HCT116 (cell line): Measurements from ENCODE around the gene ADCY2. TPM values are rescaled to one million over a fixed set of nuclear protein-coding genes. Genes with fewer than 3 reads are reported as not detected.

Source experiments
- ATAC-seq: fragments of 200-7000 bp; cut with Tn5 transposase; 2 replicates; pipeline ENCODE4 v1.9.1; 2020; ENCODE audit warnings: mild to moderate bottlenecking, moderate library complexity
- BruUV-seq: library from RNA; stranded (reverse); fragments of 400-500 nt; replicated peaks from 2 replicates; lab custom pipeline; 2021; lab: Mats Ljungman, UMichigan
- CTCF ChIA-PET: fragments of 300-600 bp; sonication (Branson Sonifier 250); formaldehyde crosslinking; loops from one replicate; lab custom pipeline; 2021; ENCODE audit warnings: antibody characterized with exemption; lab: Charles Lee
- POLR2A ChIA-PET: fragments of 300-600, 350-600 bp; sonication (Branson Sonifier 250); formaldehyde crosslinking; loops from one replicate; lab custom pipeline; 2021; ENCODE audit warnings: antibody characterized with exemption; lab: Charles Lee
- RAD21 ChIA-PET, 2 experiments: fragments of 300-600 bp; sonication (Branson Sonifier 250); formaldehyde crosslinking; loops; one replicate each; lab custom pipeline; 2023; ENCODE audit warnings: low total read pairs in 2 of 2; ENCODE audit not compliant: uncharacterized antibody in 2 of 2, unreplicated experiment in 2 of 2, low non-redundant PET in 1 of 2; lab: Charles Lee
- DNase-seq: peaks from one replicate; pipeline ENCODE4 v3.0.0-alpha.2; 2010; ENCODE audit warnings: low read depth, low spot score
- H2AFZ ChIP-seq: fragments of 200-600 bp; shearing (Covaris generic), sonication (generic); 2 replicates; pipeline ENCODE4 v1.6.1; 2017; ENCODE audit warnings: low read depth, mixed run types, mixed read lengths, antibody characterized with exemption, low read length; ENCODE audit not compliant: poor library complexity, severe bottlenecking
- H3K27ac ChIP-seq: 2 replicates; pipeline ENCODE4 v1.5.1; 2012; ENCODE audit warnings: low read depth, low read length
- H3K27me3 ChIP-seq: fragments of 200-600 bp; sonication (generic); 2 replicates; pipeline ENCODE4 v1.6.1; 2016; ENCODE audit warnings: mixed run types, low read length, mixed read lengths; ENCODE audit not compliant: insufficient read depth
- H3K36me3 ChIP-seq, 2 experiments: fragments of 200-500 bp in 1 of 2; fragments of 200-600 bp in 1 of 2; sonication (Bioruptor generic) in 1 of 2; sonication (generic) in 1 of 2; 2 replicates each; pipeline versions ENCODE4 v1.5.1 to v1.6.1; 2014 to 2016; ENCODE audit warnings: low read length in 2 of 2, inconsistent platforms in 1 of 2, mixed read lengths in 1 of 2, mixed run types in 1 of 2; ENCODE audit not compliant: insufficient read depth in 2 of 2, control insufficient read depth in 1 of 2
- H3K4me1 ChIP-seq, 2 experiments: fragments of 200-600 bp in 1 of 2; sonication (generic) in 1 of 2; 2 replicates each; pipeline versions ENCODE4 v1.5.1 to v1.6.1; 2012 to 2017; ENCODE audit warnings: low read length in 2 of 2, inconsistent platforms in 1 of 2, mild to moderate bottlenecking in 1 of 2, mixed read lengths in 1 of 2, mixed run types in 1 of 2, moderate library complexity in 1 of 2; ENCODE audit not compliant: insufficient read depth in 2 of 2, control insufficient read depth in 1 of 2
- H3K4me2 ChIP-seq: fragments of 200-600 bp; sonication (generic); 2 replicates; pipeline ENCODE4 v1.6.1; 2017; ENCODE audit warnings: mixed run types, low read length, mixed read lengths
- H3K4me3 ChIP-seq, 2 experiments: fragments of 200-600 bp in 1 of 2; sonication (generic) in 1 of 2; replicated peaks in 1 of 2; 2 replicates each; pipeline ENCODE4 v1.5.1; 2011 to 2016; ENCODE audit warnings: low read length in 2 of 2, control low read depth in 1 of 2, low read depth in 1 of 2, mild to moderate bottlenecking in 1 of 2, mixed read lengths in 1 of 2, mixed run types in 1 of 2
- H3K79me2 ChIP-seq: fragments of 200-600 bp; sonication (generic); 2 replicates; pipeline ENCODE4 v1.6.1; 2017; ENCODE audit warnings: mild to moderate bottlenecking, mixed run types, low read length, moderate library complexity, mixed read lengths; ENCODE audit not compliant: insufficient read depth
- H3K9ac ChIP-seq: fragments of 200-600 bp; sonication (generic); 2 replicates; pipeline ENCODE4 v1.6.1; 2016; ENCODE audit warnings: low read length, mixed read lengths
- H3K9me2 ChIP-seq: fragments of 200-600 bp; sonication (generic), shearing (Covaris generic); 2 replicates; pipeline ENCODE4 v1.6.1; 2017; ENCODE audit warnings: mixed run types, mild to moderate bottlenecking, moderate library complexity; ENCODE audit not compliant: insufficient read depth
- H3K9me3 ChIP-seq, 2 experiments: fragments of 200-500 bp in 1 of 2; fragments of 200-600 bp in 1 of 2; sonication (Bioruptor generic) in 1 of 2; sonication (generic) in 1 of 2; 2 replicates each; pipeline ENCODE4 v1.6.1; 2014 to 2017; ENCODE audit warnings: low read length in 2 of 2, mixed read lengths in 2 of 2, inconsistent platforms in 1 of 2, low read depth in 1 of 2, mild to moderate bottlenecking in 1 of 2, mixed run types in 1 of 2, moderate library complexity in 1 of 2; ENCODE audit not compliant: control insufficient read depth in 1 of 2, insufficient read depth in 1 of 2
- H4K20me1 ChIP-seq: fragments of 200-600 bp; sonication (generic), shearing (Covaris generic); 2 replicates; pipeline ENCODE4 v1.6.1; 2017; ENCODE audit warnings: mixed run types, mild to moderate bottlenecking, moderate library complexity; ENCODE audit not compliant: insufficient read depth
- EGR1 ChIP-seq: IDR thresholded peaks from 2 replicates; pipeline ENCODE4 v1.6.1; 2012; ENCODE audit warnings: low read depth
- JUND ChIP-seq: IDR thresholded peaks from 2 replicates; pipeline ENCODE4 v1.6.1; 2012
- POLR2AphosphoS5 ChIP-seq: IDR thresholded peaks from 2 replicates; pipeline ENCODE4 v1.6.1; 2011; ENCODE audit warnings: mild to moderate bottlenecking, low read depth, low read length, moderate library complexity
- RAD21 ChIP-seq: IDR thresholded peaks from 2 replicates; pipeline ENCODE4 v1.6.1; 2012; ENCODE audit warnings: low read depth, mild to moderate bottlenecking
- SRF ChIP-seq: IDR thresholded peaks from 2 replicates; pipeline ENCODE4 v1.6.1; 2012; ENCODE audit warnings: low read depth
- ZFX ChIP-seq: fragments of 450-650 bp; IDR thresholded peaks from 2 replicates; pipeline ENCODE4 v1.6.1; 2017
- ZNF274 ChIP-seq: fragments of 200-500 bp; sonication (Bioruptor generic); IDR thresholded peaks from 2 replicates; pipeline ENCODE4 v1.6.1; 2014; ENCODE audit warnings: mild to moderate bottlenecking, low read depth, low read length, inconsistent platforms
- intact Hi-C: fragments of 100-400 bp; cut with micrococcal nuclease; formaldehyde crosslinking; loops from 2 replicates; pipeline ENCODE4 v1.10.0; 2022
- total RNA-seq: library from RNA; stranded (reverse); gene quantifications from one replicate; pipeline ENCODE4 v1.2.1, GENCODE V29; 2021; ENCODE audit not compliant: unreplicated experiment
- TF ChIP-seq, protein P1 (sequence below): IDR thresholded peaks from 2 replicates; pipeline ENCODE4 v1.6.1; 2012; ENCODE audit warnings: low read depth
- TF ChIP-seq, protein P2 (sequence below): IDR thresholded peaks from 2 replicates; pipeline ENCODE4 v1.6.1; 2011; ENCODE audit warnings: mild to moderate bottlenecking, low read length, moderate library complexity; ENCODE audit not compliant: insufficient replicate concordance; ENCODE audit errors: extremely low read depth

Gene ADCY2
- total RNA-seq, 1 experiment from 2014 or later = 0.15 TPM

DNA sequence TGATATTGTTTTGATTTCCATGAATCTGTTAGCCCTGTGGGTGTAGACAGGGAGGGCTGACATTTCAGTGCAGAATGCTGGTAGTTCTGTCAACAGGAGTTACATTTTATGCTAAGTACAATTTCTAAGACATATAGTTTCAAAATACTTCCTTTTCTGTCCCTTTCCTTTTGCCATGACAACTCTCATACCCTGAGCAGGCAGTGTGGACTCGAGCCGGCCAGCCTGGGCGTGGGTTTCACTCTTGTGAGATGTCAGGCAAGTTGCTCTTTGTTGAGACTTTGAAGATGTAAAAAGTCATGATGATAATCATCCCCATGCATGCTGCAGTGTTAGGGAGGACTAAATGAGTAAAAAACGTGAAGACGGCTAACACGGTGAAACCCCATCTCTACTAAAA, 257.1 kb downstream of the ADCY2 start:
- H3K4me1 ChIP-seq = no peaks in the 10 kb centered on the region
- H3K9me3 ChIP-seq = peaks cover 0 to 4% of the 10 kb centered on the region in 2 experiments; a peak in 1 of 4 replicates
- no peak overlapping the region for H3K4me3 ChIP-seq
- DNase-seq (no peak), ATAC-seq (no peak)
- H3K9ac ChIP-seq = no peak overlapping the region
- no peaks in the 10 kb centered on the region for H3K36me3 ChIP-seq
- ChIA-PET POLR2A (no interaction called here), RAD21 (no interaction called here), CTCF (no interaction called here)
- H3K79me2 ChIP-seq = no peaks in the 10 kb centered on the region
- TF ChIP-seq JUND (no peak), ZNF274 (no peak), ZFX (no peak), EGR1 (no peak), POLR2AphosphoS5 (no peak), RAD21 (no peak), SRF (no peak)
- TF ChIP-seq, protein P1, sequence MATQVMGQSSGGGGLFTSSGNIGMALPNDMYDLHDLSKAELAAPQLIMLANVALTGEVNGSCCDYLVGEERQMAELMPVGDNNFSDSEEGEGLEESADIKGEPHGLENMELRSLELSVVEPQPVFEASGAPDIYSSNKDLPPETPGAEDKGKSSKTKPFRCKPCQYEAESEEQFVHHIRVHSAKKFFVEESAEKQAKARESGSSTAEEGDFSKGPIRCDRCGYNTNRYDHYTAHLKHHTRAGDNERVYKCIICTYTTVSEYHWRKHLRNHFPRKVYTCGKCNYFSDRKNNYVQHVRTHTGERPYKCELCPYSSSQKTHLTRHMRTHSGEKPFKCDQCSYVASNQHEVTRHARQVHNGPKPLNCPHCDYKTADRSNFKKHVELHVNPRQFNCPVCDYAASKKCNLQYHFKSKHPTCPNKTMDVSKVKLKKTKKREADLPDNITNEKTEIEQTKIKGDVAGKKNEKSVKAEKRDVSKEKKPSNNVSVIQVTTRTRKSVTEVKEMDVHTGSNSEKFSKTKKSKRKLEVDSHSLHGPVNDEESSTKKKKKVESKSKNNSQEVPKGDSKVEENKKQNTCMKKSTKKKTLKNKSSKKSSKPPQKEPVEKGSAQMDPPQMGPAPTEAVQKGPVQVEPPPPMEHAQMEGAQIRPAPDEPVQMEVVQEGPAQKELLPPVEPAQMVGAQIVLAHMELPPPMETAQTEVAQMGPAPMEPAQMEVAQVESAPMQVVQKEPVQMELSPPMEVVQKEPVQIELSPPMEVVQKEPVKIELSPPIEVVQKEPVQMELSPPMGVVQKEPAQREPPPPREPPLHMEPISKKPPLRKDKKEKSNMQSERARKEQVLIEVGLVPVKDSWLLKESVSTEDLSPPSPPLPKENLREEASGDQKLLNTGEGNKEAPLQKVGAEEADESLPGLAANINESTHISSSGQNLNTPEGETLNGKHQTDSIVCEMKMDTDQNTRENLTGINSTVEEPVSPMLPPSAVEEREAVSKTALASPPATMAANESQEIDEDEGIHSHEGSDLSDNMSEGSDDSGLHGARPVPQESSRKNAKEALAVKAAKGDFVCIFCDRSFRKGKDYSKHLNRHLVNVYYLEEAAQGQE = no peak
- TF ChIP-seq, protein P2, sequence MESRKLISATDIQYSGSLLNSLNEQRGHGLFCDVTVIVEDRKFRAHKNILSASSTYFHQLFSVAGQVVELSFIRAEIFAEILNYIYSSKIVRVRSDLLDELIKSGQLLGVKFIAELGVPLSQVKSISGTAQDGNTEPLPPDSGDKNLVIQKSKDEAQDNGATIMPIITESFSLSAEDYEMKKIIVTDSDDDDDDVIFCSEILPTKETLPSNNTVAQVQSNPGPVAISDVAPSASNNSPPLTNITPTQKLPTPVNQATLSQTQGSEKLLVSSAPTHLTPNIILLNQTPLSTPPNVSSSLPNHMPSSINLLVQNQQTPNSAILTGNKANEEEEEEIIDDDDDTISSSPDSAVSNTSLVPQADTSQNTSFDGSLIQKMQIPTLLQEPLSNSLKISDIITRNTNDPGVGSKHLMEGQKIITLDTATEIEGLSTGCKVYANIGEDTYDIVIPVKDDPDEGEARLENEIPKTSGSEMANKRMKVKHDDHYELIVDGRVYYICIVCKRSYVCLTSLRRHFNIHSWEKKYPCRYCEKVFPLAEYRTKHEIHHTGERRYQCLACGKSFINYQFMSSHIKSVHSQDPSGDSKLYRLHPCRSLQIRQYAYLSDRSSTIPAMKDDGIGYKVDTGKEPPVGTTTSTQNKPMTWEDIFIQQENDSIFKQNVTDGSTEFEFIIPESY = no peak
- H3K9me2 ChIP-seq = no peaks in the 10 kb centered on the region
- no peaks in the 10 kb centered on the region for H4K20me1 ChIP-seq
- H3K4me2 ChIP-seq = no peak overlapping the region
- intact Hi-C loops = no loop called here
- H3K27me3 ChIP-seq = no peaks in the 10 kb centered on the region
- no peak overlapping the region for H2AFZ ChIP-seq
- BruUV-seq = no TSS peak
- H3K27ac ChIP-seq = no peak overlapping the region
